BE2C (cell line): ENCODE data around the gene MRAS.

Experiments used
- DNase-seq: peaks from one replicate; pipeline ENCODE4 v3.0.0-alpha.2; 2020
- H3K27me3 ChIP-seq: fragments of 250-450 bp; sonication (Bioruptor Pico); 2 replicates; pipeline ENCODE4 v1.5.1; 2020; ENCODE audit warnings: mild to moderate bottlenecking
- H3K36me3 ChIP-seq: fragments of 250-450 bp; sonication (Bioruptor Pico); 2 replicates; pipeline ENCODE4 v1.5.1; 2020; ENCODE audit warnings: mild to moderate bottlenecking
- H3K4me1 ChIP-seq: fragments of 250-450 bp; sonication (Bioruptor Pico); 2 replicates; pipeline ENCODE4 v1.5.1; 2020
- H3K4me3 ChIP-seq: 2 replicates; pipeline ENCODE4 v1.5.1; 2011; ENCODE audit warnings: low read depth, low read length
- H3K9me3 ChIP-seq: fragments of 250-450 bp; sonication (Bioruptor Pico); 2 replicates; pipeline ENCODE4 v1.5.1; 2020
- TF ChIP-seq, protein P1 (sequence below): IDR thresholded peaks from 2 replicates; pipeline ENCODE4 v1.5.1; 2012; ENCODE audit warnings: mild to moderate bottlenecking, low read depth, low read length

Gene MRAS

DNA sequence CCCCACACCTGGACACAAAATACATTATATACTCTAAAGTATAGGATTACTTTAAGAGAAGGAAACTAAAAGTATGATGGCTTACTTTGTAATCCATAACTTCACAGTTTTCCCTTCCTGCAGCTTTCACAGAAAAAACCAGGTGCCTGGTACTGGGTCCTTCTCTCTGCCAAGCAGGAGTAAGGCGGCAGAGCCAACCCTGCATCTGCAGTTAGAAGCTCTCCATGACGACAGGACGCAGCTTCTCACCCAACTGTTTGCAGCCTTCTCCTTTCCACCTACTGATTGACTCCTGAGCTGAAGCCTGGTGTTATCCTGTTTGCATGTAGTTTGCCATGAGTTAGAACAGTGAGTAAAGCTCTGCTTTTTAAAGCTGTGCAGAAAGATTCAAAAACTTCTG, 6.7 kb downstream of the MRAS start:
- TF ChIP-seq, protein P1, sequence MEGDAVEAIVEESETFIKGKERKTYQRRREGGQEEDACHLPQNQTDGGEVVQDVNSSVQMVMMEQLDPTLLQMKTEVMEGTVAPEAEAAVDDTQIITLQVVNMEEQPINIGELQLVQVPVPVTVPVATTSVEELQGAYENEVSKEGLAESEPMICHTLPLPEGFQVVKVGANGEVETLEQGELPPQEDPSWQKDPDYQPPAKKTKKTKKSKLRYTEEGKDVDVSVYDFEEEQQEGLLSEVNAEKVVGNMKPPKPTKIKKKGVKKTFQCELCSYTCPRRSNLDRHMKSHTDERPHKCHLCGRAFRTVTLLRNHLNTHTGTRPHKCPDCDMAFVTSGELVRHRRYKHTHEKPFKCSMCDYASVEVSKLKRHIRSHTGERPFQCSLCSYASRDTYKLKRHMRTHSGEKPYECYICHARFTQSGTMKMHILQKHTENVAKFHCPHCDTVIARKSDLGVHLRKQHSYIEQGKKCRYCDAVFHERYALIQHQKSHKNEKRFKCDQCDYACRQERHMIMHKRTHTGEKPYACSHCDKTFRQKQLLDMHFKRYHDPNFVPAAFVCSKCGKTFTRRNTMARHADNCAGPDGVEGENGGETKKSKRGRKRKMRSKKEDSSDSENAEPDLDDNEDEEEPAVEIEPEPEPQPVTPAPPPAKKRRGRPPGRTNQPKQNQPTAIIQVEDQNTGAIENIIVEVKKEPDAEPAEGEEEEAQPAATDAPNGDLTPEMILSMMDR, result no peak
- no peaks in the 10 kb centered on the region for H3K4me1 ChIP-seq
- H3K9me3 ChIP-seq, result no peaks in the 10 kb centered on the region
- no peak for DNase-seq
- H3K27me3 ChIP-seq, result 0 out of 2 replicates have a peak, but pooled peaks cover 3% of the 10 kb centered on the region
- H3K36me3 ChIP-seq, result no peaks in the 10 kb centered on the region
- H3K4me3 ChIP-seq, result no peak overlapping the region

DNA sequence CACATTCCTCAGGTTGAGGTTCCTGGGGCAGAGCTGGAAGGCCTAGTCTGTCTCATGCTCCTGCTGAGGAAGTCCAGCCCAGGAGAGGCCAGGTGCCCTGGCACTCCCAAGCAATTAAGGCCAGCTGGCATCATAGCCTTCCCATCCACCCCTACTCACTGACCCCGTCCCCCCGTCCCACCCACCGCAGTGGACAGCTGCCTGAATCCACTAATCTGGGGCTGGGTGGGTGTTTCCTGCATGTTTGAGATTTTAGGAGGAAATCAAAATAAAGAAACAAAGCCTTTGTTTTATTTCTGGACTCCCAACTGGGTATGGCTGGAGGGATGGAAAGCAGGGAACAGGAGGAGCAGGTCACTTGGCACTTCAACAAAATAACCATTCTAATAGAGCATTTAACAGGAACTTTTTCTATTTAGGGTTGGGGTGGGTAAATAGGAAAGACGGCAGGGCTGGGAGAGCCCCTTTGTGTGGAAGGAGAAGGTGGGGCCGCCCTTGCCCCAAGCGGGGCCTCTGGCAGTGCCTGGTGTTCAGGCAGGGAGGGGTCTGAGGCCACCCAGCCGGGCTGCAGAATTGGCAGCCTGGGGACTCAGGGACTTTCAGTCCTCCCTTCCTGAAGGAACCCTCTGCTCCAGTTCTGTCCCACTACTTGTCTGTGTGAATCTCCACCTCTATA, 8.5 kb downstream of the MRAS start:
- Histone ChIP-seq H3K36me3 (no peaks in the 10 kb centered on the region), H3K27me3 (0 out of 2 replicates have a peak, but pooled peaks cover 3% of the 10 kb centered on the region), H3K9me3 (no peaks in the 10 kb centered on the region), H3K4me3 (no peak overlapping the region), H3K4me1 (no peaks in the 10 kb centered on the region)
- DNase-seq, result no peak
- TF ChIP-seq, protein P1, result no peak

DNA sequence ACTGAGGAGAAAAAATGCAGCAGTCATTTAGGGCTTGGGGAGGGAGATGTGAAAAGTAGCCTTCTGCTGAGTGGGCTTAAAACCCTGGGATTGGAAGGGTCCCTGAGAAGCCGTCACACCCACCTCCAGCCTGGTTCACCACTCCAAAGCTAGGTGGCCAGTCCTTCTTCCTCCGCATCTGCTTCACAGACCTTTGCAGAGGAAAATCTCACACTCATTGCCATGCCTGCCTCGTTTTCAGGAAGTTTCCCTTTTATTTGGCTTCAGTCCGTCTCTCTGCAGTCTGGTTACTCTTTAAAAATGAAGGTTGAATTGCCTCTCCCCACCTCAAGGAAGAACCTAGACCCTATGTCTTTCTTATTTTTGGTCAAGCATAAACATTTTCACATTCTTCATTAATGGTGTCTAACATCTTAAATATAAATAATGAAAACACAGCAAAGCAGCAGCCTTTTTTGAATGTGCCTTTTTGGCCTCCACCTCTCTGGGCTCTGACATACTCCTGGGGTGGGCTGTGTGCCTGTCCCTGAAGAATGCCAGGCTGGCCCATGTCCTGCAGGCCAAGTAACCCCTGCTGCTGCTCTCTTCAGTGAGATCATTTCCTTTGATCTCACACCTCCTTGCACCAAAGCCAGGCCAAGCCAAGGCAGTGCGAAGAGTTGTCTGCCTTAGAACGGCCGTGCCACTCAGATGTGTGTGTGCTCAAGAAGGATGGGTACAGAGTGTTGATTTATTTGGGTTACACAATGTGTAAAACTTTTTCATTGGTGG, 11.0 kb downstream of the MRAS start:
- Histone ChIP-seq H3K36me3 (no peaks in the 10 kb centered on the region), H3K27me3 (peaks cover 3% of the 10 kb centered on the region), H3K4me1 (no peaks in the 10 kb centered on the region), H3K9me3 (no peaks in the 10 kb centered on the region), H3K4me3 (no peak overlapping the region)
- DNase-seq, result no peak
- TF ChIP-seq, protein P1, result no peak

DNA sequence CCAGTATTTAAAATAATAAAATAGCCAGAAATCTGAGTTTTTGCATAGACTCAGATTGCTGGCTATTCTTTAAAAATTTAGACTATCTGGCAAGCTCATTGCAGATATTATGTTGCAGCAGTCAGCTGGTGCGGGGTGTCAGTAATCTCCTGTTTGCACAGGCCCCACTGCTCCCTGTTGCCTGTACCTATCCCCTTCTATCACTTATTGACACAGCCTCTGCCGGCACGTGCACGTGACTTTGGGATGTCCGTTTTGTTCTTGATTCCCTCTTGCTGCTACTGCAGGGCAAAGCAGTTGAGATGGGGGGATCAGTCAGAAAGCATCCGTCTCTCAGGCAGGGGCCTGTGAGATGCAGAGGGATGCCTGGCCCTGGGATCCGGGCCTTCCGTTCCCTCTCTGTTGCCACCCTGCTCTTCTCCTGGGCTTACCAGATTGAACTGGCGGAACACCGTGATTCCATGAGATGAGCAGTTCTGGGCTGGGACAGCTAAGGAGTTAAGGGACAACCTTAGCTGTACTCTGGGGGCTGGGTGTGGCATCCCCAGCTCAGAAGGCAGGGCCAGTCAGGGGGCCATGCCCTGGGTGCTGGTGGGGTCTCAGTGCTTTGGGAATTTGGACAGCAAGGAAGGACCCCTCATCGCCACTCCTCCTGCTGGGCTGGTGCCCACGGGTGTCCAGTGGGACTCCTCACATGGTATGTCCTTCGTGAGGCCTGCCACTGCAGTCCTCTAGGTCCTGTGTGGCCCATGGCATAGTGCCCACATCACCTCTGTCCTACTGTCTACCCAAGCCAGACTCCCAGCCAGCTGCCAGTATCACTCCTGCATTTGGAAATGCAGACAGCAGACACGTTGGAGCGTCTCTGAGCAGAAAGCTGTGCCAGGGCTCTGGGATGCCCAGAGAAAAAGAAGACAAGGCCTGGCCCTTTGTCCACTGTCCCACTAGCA, 11.8 kb downstream of the MRAS start:
- no peaks in the 10 kb centered on the region for H3K9me3 ChIP-seq
- TF ChIP-seq, protein P1, result no peak
- no peak overlapping the region for H3K4me3 ChIP-seq
- peaks cover 8% of the 10 kb centered on the region for H3K27me3 ChIP-seq
- no peak for DNase-seq
- no peaks in the 10 kb centered on the region for H3K4me1 ChIP-seq
- H3K36me3 ChIP-seq, result no peaks in the 10 kb centered on the region

DNA sequence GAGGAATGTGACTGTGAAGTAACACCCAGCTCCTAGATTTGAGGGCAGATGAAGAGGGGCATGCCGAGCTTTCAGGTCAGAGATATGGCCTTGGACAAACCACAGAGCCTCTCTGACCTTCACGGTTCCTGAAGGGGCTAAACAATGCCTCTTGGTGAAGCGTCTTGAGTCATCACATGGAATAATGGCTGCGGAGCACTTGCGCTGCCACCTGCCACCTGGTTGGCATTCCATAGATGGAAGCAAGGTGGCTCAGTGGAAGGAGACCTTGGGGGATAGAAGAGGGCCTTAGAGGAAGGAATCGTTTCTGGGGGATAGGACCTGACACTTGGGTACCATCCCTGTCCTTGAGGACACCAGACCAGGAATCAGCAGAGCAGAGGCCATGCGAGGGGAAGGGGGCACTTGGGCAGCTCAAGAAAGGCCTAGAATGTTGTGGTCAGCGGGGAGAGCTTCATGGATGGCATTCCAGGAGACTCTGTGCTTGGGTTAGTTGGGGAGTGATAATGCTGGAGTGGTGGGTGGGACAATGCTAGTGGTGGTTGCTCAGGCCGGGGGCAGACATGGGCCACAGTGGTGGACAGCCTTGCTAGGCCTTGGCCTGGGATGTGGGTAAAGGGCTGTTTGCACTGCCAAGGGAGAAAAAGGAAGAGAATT, 12.6 kb downstream of the MRAS start:
- Histone ChIP-seq H3K36me3 (no peaks in the 10 kb centered on the region), H3K4me1 (no peaks in the 10 kb centered on the region), H3K9me3 (no peaks in the 10 kb centered on the region), H3K27me3 (peaks cover 10% of the 10 kb centered on the region), H3K4me3 (no peak overlapping the region)
- TF ChIP-seq, protein P1, result no peak
- no peak for DNase-seq
